ENCODE data around the gene ARG1.

ARG1 gene

DNA sequence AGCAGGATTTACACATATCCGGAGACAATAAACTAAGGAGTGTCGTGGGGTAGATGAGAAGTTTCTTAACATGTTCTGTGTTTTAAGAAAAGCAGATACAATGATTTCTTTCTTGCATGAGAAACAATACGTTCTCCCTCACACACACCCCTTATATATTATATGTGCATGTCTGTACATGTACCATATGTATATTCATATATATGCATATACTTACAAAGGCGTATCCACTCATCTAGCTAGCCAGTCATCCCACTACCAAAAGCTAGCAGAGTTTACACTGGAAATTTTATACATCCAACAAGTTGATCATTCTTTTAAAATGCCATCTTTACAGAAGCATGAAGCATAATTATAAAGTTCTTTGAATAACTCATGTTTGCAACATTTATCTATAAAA lies 14.9 kb downstream of the ARG1 start:
- no peak overlapping the region for H3K4me2 ChIP-seq (ENCODE audit: low read length)
- no peaks in the 10 kb centered on the region for H3K4me1 ChIP-seq (ENCODE audit: control insufficient read depth, insufficient read depth, low read length)
- no peak overlapping the region for H3K9ac ChIP-seq (ENCODE audit: low read depth, low read length)
- no peaks in the 10 kb centered on the region for H3K9me3 ChIP-seq (replicated peaks; ENCODE audit: low read length)
- no peaks in the 10 kb centered on the region for H3K27me3 ChIP-seq (ENCODE audit: control insufficient read depth, insufficient read depth, low read length)
- H3K36me3 ChIP-seq (ENCODE audit: insufficient read depth, low read length), result peaks cover 69% of the 10 kb centered on the region
- H3K4me3 ChIP-seq (ENCODE audit: low read length), result no peak overlapping the region

DNA sequence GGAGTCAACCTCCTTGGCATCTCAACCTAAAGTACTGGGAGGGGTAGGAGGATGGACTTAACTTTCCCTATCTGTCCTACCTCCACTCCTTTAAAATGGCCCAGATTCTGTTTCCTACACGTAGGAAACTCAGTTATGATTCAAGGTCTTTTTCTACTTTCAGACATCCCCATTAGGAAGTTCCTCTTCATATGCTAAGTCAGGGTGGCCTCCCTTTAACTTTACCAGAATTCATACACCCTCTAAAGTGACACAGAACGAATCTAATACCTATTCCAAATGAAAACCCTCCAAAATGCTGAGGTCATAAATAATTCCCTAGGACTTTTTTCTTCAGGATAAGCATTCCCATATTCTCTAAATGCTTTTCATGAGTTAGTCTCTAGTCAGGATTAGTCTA lies 15.6 kb downstream of the ARG1 start:
- no peak overlapping the region for H3K4me2 ChIP-seq (ENCODE audit: low read length)
- H3K36me3 ChIP-seq (ENCODE audit: insufficient read depth, low read length), result peaks cover 70% of the 10 kb centered on the region
- no peaks in the 10 kb centered on the region for H3K27me3 ChIP-seq (ENCODE audit: control insufficient read depth, insufficient read depth, low read length)
- no peaks in the 10 kb centered on the region for H3K4me1 ChIP-seq (ENCODE audit: control insufficient read depth, insufficient read depth, low read length)
- H3K4me3 ChIP-seq (ENCODE audit: low read length), result no peak overlapping the region
- H3K9ac ChIP-seq (ENCODE audit: low read depth, low read length), result no peak overlapping the region
- no peaks in the 10 kb centered on the region for H3K9me3 ChIP-seq (replicated peaks; ENCODE audit: low read length)

DNA sequence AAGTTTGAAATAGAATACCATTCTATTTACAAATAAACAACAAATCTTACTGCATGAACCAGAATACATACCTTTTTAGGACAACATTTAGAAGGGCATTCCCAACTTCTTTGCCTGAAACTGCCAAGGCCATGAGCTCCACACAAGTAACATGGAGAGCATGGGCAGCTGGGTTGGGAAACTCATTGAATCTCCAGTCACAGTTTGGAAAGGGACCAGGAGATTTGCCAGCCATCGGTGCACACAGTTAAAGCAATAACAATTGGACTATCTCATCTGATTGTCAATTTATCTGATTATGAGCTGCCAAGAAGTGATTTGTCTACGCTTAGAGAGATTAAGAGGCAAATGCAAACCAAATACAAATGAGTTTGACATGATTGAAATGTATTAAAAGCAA lies 19.9 kb downstream of the ARG1 start:
- H3K27me3 ChIP-seq (ENCODE audit: control insufficient read depth, insufficient read depth, low read length), result no peaks in the 10 kb centered on the region
- no peak overlapping the region for H3K4me3 ChIP-seq (ENCODE audit: low read length)
- no peaks in the 10 kb centered on the region for H3K9me3 ChIP-seq (replicated peaks; ENCODE audit: low read length)
- no peak overlapping the region for H3K4me2 ChIP-seq (ENCODE audit: low read length)
- no peaks in the 10 kb centered on the region for H3K4me1 ChIP-seq (ENCODE audit: control insufficient read depth, insufficient read depth, low read length)
- peaks cover 71% of the 10 kb centered on the region for H3K36me3 ChIP-seq (ENCODE audit: insufficient read depth, low read length)
- H3K9ac ChIP-seq (ENCODE audit: low read depth, low read length), result no peak overlapping the region

DNA sequence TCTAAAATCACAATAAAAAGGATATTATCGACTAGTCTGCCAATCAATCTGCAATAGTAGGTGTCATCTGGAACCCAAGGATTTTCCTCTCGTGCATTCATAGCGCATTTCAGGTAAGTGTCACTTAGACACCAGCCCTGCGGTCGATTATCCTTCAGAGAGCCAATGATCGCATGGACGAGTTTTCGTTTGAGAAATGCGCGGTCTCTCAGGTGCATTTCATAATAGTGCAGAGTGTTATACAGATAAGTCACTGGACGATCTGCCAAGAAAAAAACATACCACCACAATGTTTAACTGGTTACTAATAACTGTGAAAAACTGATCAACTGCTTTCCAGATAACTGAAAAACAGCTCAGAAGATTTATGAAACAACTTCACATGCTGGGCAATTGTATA lies 21.0 kb downstream of the ARG1 start:
- no peak overlapping the region for H3K4me2 ChIP-seq (ENCODE audit: low read length)
- H3K4me3 ChIP-seq (ENCODE audit: low read length), result no peak overlapping the region
- peaks cover 74% of the 10 kb centered on the region for H3K36me3 ChIP-seq (ENCODE audit: insufficient read depth, low read length)
- no peaks in the 10 kb centered on the region for H3K9me3 ChIP-seq (replicated peaks; ENCODE audit: low read length)
- no peaks in the 10 kb centered on the region for H3K4me1 ChIP-seq (ENCODE audit: control insufficient read depth, insufficient read depth, low read length)
- H3K27me3 ChIP-seq (ENCODE audit: control insufficient read depth, insufficient read depth, low read length), result no peaks in the 10 kb centered on the region
- no peak overlapping the region for H3K9ac ChIP-seq (ENCODE audit: low read depth, low read length)

DNA sequence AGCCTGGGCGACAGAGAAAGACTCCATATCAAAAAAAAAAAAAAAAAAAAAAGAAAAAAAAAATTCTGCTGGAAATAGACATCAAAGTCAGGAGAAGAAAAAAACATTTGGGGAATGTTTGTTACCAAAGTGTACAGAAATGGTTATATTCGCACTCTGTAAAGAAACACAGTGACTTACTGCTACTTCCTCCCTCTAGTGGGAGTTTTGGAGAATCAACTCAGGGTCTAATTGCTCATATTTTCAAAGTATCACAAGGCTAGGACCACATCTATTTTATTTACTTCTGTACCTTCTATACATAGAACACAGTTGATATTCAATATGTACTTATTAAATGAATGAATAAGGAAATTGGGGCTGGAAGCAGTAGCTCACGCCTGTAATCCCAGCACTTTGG lies 24.4 kb downstream of the ARG1 start:
- H3K9me3 ChIP-seq (replicated peaks; ENCODE audit: low read length), result no peaks in the 10 kb centered on the region
- H3K4me3 ChIP-seq (ENCODE audit: low read length), result no peak overlapping the region
- H3K4me1 ChIP-seq (ENCODE audit: control insufficient read depth, insufficient read depth, low read length), result no peaks in the 10 kb centered on the region
- H3K27me3 ChIP-seq (ENCODE audit: control insufficient read depth, insufficient read depth, low read length), result no peaks in the 10 kb centered on the region
- peaks cover 77% of the 10 kb centered on the region for H3K36me3 ChIP-seq (ENCODE audit: insufficient read depth, low read length)
- no peak overlapping the region for H3K9ac ChIP-seq (ENCODE audit: low read depth, low read length)
- no peak overlapping the region for H3K4me2 ChIP-seq (ENCODE audit: low read length)

DNA sequence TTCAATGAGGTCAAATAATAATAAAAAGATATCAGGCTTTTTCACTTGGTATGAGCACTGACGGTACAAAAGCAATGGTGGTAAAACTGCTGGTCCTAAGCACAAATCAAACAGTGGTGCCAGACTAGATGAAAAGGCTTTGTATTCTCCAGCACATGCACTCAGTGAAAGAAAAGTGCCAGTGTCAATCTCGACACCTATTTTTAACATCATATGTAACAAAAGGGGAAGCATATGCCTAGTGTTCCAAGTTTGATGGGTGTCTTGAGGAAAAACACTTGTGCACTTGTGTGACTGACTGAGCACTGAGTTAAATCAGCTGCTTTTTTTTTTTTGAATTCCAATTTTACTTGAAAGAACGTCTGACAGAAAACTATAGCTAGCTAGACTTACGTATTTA lies 27.7 kb downstream of the ARG1 start:
- no peaks in the 10 kb centered on the region for H3K9me3 ChIP-seq (replicated peaks; ENCODE audit: low read length)
- H3K4me1 ChIP-seq (ENCODE audit: control insufficient read depth, insufficient read depth, low read length), result peaks cover 9% of the 10 kb centered on the region
- no peak overlapping the region for H3K9ac ChIP-seq (ENCODE audit: low read depth, low read length)
- no peak overlapping the region for H3K4me3 ChIP-seq (ENCODE audit: low read length)
- H3K4me2 ChIP-seq (ENCODE audit: low read length), result no peak overlapping the region
- H3K27me3 ChIP-seq (ENCODE audit: control insufficient read depth, insufficient read depth, low read length), result no peaks in the 10 kb centered on the region
- H3K36me3 ChIP-seq (ENCODE audit: insufficient read depth, low read length), result peaks cover 69% of the 10 kb centered on the region

DNA sequence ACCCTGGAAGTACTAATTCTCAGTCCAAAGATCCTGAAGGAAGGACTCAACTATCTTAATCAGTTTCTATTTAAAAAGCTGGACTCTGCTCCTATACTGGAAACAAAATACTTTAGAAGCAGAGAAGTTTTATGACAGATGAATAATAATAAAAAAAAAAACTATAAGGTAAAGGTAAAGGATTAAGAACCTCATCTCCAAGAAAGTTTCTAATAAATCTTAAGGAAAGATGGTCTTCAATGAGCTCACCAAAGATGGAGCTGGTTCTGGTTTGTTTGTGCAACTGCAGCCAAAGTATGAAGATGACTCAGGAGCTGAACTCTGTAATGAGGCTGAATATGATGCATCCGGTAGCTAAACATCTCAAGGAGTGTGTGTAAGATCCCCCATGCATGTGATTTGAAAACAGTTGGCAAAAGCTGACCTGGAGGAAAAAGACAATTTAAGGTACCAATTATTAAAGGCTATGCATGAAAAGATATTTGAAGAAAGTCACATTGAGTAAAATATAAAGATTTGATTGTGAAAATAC lies 29.8 kb downstream of the ARG1 start:
- Histone ChIP-seq H3K4me3 (ENCODE audit: low read length) (no peak overlapping the region), H3K4me2 (ENCODE audit: low read length) (no peak overlapping the region), H3K36me3 (ENCODE audit: insufficient read depth, low read length) (peaks cover 74% of the 10 kb centered on the region), H3K9ac (ENCODE audit: low read depth, low read length) (no peak overlapping the region), H3K9me3 (replicated peaks; ENCODE audit: low read length) (no peaks in the 10 kb centered on the region), H3K4me1 (ENCODE audit: control insufficient read depth, insufficient read depth, low read length) (peaks cover 9% of the 10 kb centered on the region), H3K27me3 (ENCODE audit: control insufficient read depth, insufficient read depth, low read length) (no peaks in the 10 kb centered on the region)

DNA sequence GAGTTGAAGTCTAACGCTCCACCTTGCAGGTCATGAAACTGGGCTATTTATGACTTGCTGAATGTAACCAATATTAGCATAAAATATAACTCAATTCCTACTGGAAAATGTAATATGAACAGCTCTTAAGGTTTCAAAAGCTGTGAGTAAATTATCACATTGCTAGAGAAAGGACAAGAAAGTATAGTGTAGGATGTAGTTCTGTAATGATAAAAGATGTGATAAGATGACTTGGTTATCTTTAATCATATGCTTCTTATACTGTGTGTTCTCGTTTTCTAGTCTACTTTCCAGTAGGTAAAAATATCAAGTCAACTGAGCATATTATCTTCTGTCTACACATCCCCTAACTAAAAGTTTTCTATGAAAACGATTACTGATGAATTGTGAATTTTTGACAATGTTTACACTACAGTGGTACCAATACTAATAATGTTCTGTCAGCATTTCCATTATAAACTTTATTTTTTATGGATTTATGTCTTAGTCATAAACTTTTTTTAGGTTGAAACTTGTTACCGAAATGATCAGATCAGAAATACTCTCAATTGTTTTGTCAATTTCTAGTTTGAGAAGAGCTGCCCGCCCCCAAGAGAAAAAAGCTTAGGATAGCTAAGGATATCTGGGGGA lies 40.4 kb downstream of the ARG1 start:
- Histone ChIP-seq H3K27me3 (ENCODE audit: control insufficient read depth, insufficient read depth, low read length) (no peaks in the 10 kb centered on the region), H3K4me1 (ENCODE audit: control insufficient read depth, insufficient read depth, low read length) (no peaks in the 10 kb centered on the region), H3K9me3 (replicated peaks; ENCODE audit: low read length) (no peaks in the 10 kb centered on the region), H3K4me3 (ENCODE audit: low read length) (no peak overlapping the region), H3K4me2 (ENCODE audit: low read length) (no peak overlapping the region), H3K9ac (ENCODE audit: low read depth, low read length) (no peak overlapping the region), H3K36me3 (ENCODE audit: insufficient read depth, low read length) (peaks cover 68% of the 10 kb centered on the region)

DNA sequence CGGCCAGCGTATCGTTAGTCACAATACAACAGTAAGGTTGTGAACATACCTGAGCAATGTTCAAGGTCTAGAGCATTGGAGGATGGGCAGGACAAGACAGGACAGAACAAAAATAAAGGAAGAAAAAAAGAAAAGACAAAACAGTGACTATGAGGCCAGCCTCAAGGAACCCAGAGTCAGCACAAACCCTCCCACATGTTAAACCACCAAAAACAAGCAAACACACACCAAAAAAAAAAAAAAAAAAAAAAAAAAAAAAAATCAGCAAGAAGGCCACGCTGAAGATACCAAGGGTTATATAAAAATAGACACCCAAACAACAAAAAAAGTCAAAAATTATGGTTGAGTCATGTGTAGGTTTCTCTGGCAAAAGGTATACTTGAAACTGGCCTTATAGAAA lies 42.2 kb downstream of the ARG1 start:
- Histone ChIP-seq H3K4me2 (ENCODE audit: low read length) (no peak overlapping the region), H3K9me3 (replicated peaks; ENCODE audit: low read length) (no peaks in the 10 kb centered on the region), H3K27me3 (ENCODE audit: control insufficient read depth, insufficient read depth, low read length) (no peaks in the 10 kb centered on the region), H3K4me1 (ENCODE audit: control insufficient read depth, insufficient read depth, low read length) (no peaks in the 10 kb centered on the region), H3K4me3 (ENCODE audit: low read length) (no peak overlapping the region), H3K36me3 (ENCODE audit: insufficient read depth, low read length) (peaks cover 71% of the 10 kb centered on the region), H3K9ac (ENCODE audit: low read depth, low read length) (no peak overlapping the region)

DNA sequence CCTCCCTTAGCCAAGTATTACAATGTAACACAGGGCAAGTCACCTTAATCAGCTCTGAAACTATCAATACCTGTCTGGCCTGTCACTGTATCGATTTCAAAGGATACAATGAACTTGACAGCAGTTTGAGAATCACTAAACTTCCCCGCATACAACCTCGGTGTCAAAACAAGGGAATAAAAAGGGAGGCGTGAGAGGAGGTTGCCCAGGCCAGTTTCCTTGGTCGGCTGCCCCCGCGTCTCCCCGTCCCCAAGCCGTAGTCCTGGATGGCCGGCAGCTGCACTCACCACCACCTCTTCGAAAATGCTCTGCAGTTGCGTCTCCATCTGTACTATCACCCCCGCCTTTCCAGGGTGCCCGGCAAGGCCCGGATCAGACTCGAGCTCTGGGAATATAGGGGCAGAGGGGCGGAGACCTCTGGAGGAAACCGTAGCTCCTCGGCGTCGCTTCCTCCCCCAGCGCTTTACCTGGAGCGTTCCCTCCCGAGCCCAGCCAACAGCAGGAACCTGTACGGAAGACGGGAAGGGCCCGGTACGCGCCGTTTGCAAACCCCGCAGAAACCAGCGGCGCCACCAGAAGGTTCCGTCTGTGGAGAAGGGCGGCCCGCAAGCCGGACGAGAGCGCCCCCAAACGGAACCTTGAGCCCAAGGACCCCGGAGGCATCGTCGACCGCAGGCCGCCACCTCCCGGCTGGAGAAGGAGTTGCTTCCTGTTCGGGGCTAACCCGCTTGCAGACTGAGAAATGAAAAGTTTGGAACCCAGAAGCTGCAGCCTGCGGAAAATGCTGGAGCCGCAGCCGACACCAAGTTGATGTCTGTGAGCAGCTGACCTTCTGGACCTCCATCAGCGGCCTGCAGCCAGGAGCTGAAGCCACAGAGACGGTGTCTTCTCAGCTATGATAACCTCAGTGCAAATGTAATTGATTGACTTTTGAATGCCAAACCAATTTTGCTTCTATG lies 55.0 kb downstream of the ARG1 start, which contains the start of gene MED23:
Gene MED23 (minus strand): TSS at position 519 of the 959 bp plus-strand sequence. CDS start 193 bp downstream, at position 326.
- H3K9ac ChIP-seq (ENCODE audit: low read depth, low read length), result peak within 1 kb of the TSS; percentile 92

DNA sequence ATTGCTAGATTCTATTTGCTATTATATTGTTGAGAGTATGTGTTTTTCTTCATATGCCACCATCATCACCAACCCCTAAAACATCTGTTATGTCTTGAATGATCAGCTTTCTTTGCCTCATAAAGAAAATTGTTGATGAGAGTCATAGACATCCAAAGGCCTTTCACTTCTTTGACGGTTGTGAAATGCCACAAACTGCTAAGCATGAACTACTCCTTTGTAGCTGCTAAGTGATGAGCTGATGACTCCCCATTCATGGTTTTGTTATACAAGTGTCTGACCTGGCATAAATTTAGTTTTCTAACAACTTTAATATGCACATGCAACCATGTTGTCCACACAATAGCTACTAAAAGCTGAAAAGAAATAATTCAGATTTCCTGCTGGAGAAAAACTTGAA lies 55.7 kb downstream of the ARG1 start:
- Histone ChIP-seq H3K9me3 (replicated peaks; ENCODE audit: low read length) (no peaks in the 10 kb centered on the region), H3K4me2 (ENCODE audit: low read length) (peak overlapping the region; percentile 76), H3K9ac (ENCODE audit: low read depth, low read length) (peak overlapping the region; percentile 13), H3K27me3 (ENCODE audit: control insufficient read depth, insufficient read depth, low read length) (peaks cover 8% of the 10 kb centered on the region), H3K36me3 (ENCODE audit: insufficient read depth, low read length) (peaks cover 16% of the 10 kb centered on the region), H3K4me1 (ENCODE audit: control insufficient read depth, insufficient read depth, low read length) (peaks cover 11% of the 10 kb centered on the region), H3K4me3 (ENCODE audit: low read length) (peak overlapping the region; percentile 55)

More for the DNA sequence above, 55.0 kb downstream of the ARG1 start, which contains the start of gene MED23:
- Histone ChIP-seq H3K36me3 (ENCODE audit: insufficient read depth, low read length) (peaks cover 23% of the 10 kb centered on the region), H3K4me1 (ENCODE audit: control insufficient read depth, insufficient read depth, low read length) (peaks cover 11% of the 10 kb centered on the region), H3K4me2 (ENCODE audit: low read length) (peak within 1 kb of the TSS; percentile 85), H3K4me3 (ENCODE audit: low read length) (peak within 1 kb of the TSS; percentile 94), H3K9me3 (replicated peaks; ENCODE audit: low read length) (no peaks in the 10 kb centered on the region), H3K27me3 (ENCODE audit: control insufficient read depth, insufficient read depth, low read length) (peaks cover 2% of the 10 kb centered on the region)

Data from skeletal muscle satellite cell (primary cell).